Measurements from ENCODE around the gene TMEM139.
A peak's percentile ranks its signal among the peaks of the same experiment; 100 is the strongest.

Gene TMEM139

GRCh38 chr7:143245123-143245522, 39.6 kb upstream of the TMEM139 start:
- H3K36me3 ChIP-seq (ENCODE audit: insufficient read depth, low read length): no peaks in the 10 kb centered on the region
- no peaks in the 10 kb centered on the region for H3K9me3 ChIP-seq (replicated peaks; ENCODE audit: low read length)
- peak overlapping the region; percentile 11 for H3K4me2 ChIP-seq (ENCODE audit: low read length)
- H3K4me1 ChIP-seq (ENCODE audit: control insufficient read depth, insufficient read depth, low read length): peaks cover 22% of the 10 kb centered on the region
- H3K9ac ChIP-seq (ENCODE audit: low read depth, low read length): no peak overlapping the region
- no peaks in the 10 kb centered on the region for H3K27me3 ChIP-seq (ENCODE audit: control insufficient read depth, insufficient read depth, low read length)
- H3K4me3 ChIP-seq (ENCODE audit: low read length): no peak overlapping the region

GRCh38 chr7:143247372-143247771, 37.4 kb upstream of the TMEM139 start:
- Histone ChIP-seq H3K9ac (ENCODE audit: low read depth, low read length) (no peak overlapping the region), H3K4me2 (ENCODE audit: low read length) (no peak overlapping the region), H3K27me3 (ENCODE audit: control insufficient read depth, insufficient read depth, low read length) (no peaks in the 10 kb centered on the region), H3K36me3 (ENCODE audit: insufficient read depth, low read length) (no peaks in the 10 kb centered on the region), H3K4me3 (ENCODE audit: low read length) (no peak overlapping the region), H3K9me3 (replicated peaks; ENCODE audit: low read length) (no peaks in the 10 kb centered on the region), H3K4me1 (ENCODE audit: control insufficient read depth, insufficient read depth, low read length) (peaks cover 12% of the 10 kb centered on the region)

GRCh38 chr7:143248761-143249354, 35.9 kb upstream of the TMEM139 start:
- H3K36me3 ChIP-seq (ENCODE audit: insufficient read depth, low read length): no peaks in the 10 kb centered on the region
- H3K9me3 ChIP-seq (replicated peaks; ENCODE audit: low read length): no peaks in the 10 kb centered on the region
- H3K4me2 ChIP-seq (ENCODE audit: low read length): no peak overlapping the region
- no peak overlapping the region for H3K9ac ChIP-seq (ENCODE audit: low read depth, low read length)
- no peaks in the 10 kb centered on the region for H3K27me3 ChIP-seq (ENCODE audit: control insufficient read depth, insufficient read depth, low read length)
- H3K4me3 ChIP-seq (ENCODE audit: low read length): no peak overlapping the region
- H3K4me1 ChIP-seq (ENCODE audit: control insufficient read depth, insufficient read depth, low read length): peaks cover 12% of the 10 kb centered on the region

GRCh38 chr7:143250199-143250598, 34.6 kb upstream of the TMEM139 start:
- H3K27me3 ChIP-seq (ENCODE audit: control insufficient read depth, insufficient read depth, low read length): no peaks in the 10 kb centered on the region
- no peaks in the 10 kb centered on the region for H3K36me3 ChIP-seq (ENCODE audit: insufficient read depth, low read length)
- H3K4me3 ChIP-seq (ENCODE audit: low read length): no peak overlapping the region
- peaks cover 6% of the 10 kb centered on the region for H3K4me1 ChIP-seq (ENCODE audit: control insufficient read depth, insufficient read depth, low read length)
- H3K4me2 ChIP-seq (ENCODE audit: low read length): no peak overlapping the region
- no peak overlapping the region for H3K9ac ChIP-seq (ENCODE audit: low read depth, low read length)
- no peaks in the 10 kb centered on the region for H3K9me3 ChIP-seq (replicated peaks; ENCODE audit: low read length)

GRCh38 chr7:143250822-143251221, 33.9 kb upstream of the TMEM139 start:
- Histone ChIP-seq H3K27me3 (ENCODE audit: control insufficient read depth, insufficient read depth, low read length) (no peaks in the 10 kb centered on the region), H3K36me3 (ENCODE audit: insufficient read depth, low read length) (no peaks in the 10 kb centered on the region), H3K4me3 (ENCODE audit: low read length) (no peak overlapping the region), H3K9me3 (replicated peaks; ENCODE audit: low read length) (no peaks in the 10 kb centered on the region), H3K4me2 (ENCODE audit: low read length) (no peak overlapping the region), H3K9ac (ENCODE audit: low read depth, low read length) (no peak overlapping the region), H3K4me1 (ENCODE audit: control insufficient read depth, insufficient read depth, low read length) (no peaks in the 10 kb centered on the region)

- Histone ChIP-seq H3K4me1 (ENCODE audit: control insufficient read depth, insufficient read depth, low read length) (no peaks in the 10 kb centered on the region), H3K4me3 (ENCODE audit: low read length) (no peak overlapping the region), H3K4me2 (ENCODE audit: low read length) (no peak overlapping the region), H3K9ac (ENCODE audit: low read depth, low read length) (no peak overlapping the region), H3K27me3 (ENCODE audit: control insufficient read depth, insufficient read depth, low read length) (no peaks in the 10 kb centered on the region), H3K36me3 (ENCODE audit: insufficient read depth, low read length) (no peaks in the 10 kb centered on the region), H3K9me3 (replicated peaks; ENCODE audit: low read length) (no peaks in the 10 kb centered on the region)
These were observed 32.8 kb upstream of the TMEM139 start for GRCh38 chr7:143252006-143252405.

GRCh38 chr7:143255564-143255963, 29.2 kb upstream of the TMEM139 start:
- Histone ChIP-seq H3K36me3 (ENCODE audit: insufficient read depth, low read length) (no peaks in the 10 kb centered on the region), H3K9ac (ENCODE audit: low read depth, low read length) (no peak overlapping the region), H3K4me2 (ENCODE audit: low read length) (no peak overlapping the region), H3K4me1 (ENCODE audit: control insufficient read depth, insufficient read depth, low read length) (no peaks in the 10 kb centered on the region), H3K4me3 (ENCODE audit: low read length) (no peak overlapping the region), H3K9me3 (replicated peaks; ENCODE audit: low read length) (no peaks in the 10 kb centered on the region), H3K27me3 (ENCODE audit: control insufficient read depth, insufficient read depth, low read length) (no peaks in the 10 kb centered on the region)

- Histone ChIP-seq H3K9ac (ENCODE audit: low read depth, low read length) (no peak overlapping the region), H3K4me3 (ENCODE audit: low read length) (no peak overlapping the region), H3K4me1 (ENCODE audit: control insufficient read depth, insufficient read depth, low read length) (no peaks in the 10 kb centered on the region), H3K9me3 (replicated peaks; ENCODE audit: low read length) (no peaks in the 10 kb centered on the region), H3K27me3 (ENCODE audit: control insufficient read depth, insufficient read depth, low read length) (no peaks in the 10 kb centered on the region), H3K36me3 (ENCODE audit: insufficient read depth, low read length) (no peaks in the 10 kb centered on the region), H3K4me2 (ENCODE audit: low read length) (no peak overlapping the region)
These were observed 28.4 kb upstream of the TMEM139 start for GRCh38 chr7:143256325-143256724.

GRCh38 chr7:143256932-143257331, 27.8 kb upstream of the TMEM139 start:
- H3K4me1 ChIP-seq (ENCODE audit: control insufficient read depth, insufficient read depth, low read length): no peaks in the 10 kb centered on the region

GRCh38 chr7:143257501-143257900, 27.3 kb upstream of the TMEM139 start:
- Histone ChIP-seq H3K9ac (ENCODE audit: low read depth, low read length) (no peak overlapping the region), H3K36me3 (ENCODE audit: insufficient read depth, low read length) (no peaks in the 10 kb centered on the region), H3K9me3 (replicated peaks; ENCODE audit: low read length) (no peaks in the 10 kb centered on the region), H3K4me1 (ENCODE audit: control insufficient read depth, insufficient read depth, low read length) (no peaks in the 10 kb centered on the region), H3K4me2 (ENCODE audit: low read length) (no peak overlapping the region), H3K4me3 (ENCODE audit: low read length) (no peak overlapping the region), H3K27me3 (ENCODE audit: control insufficient read depth, insufficient read depth, low read length) (no peaks in the 10 kb centered on the region)

More at GRCh38 chr7:143256932-143257331, 27.8 kb upstream of the TMEM139 start:
- Histone ChIP-seq H3K36me3 (ENCODE audit: insufficient read depth, low read length) (no peaks in the 10 kb centered on the region), H3K9ac (ENCODE audit: low read depth, low read length) (no peak overlapping the region), H3K27me3 (ENCODE audit: control insufficient read depth, insufficient read depth, low read length) (no peaks in the 10 kb centered on the region), H3K4me3 (ENCODE audit: low read length) (no peak overlapping the region), H3K4me2 (ENCODE audit: low read length) (no peak overlapping the region), H3K9me3 (replicated peaks; ENCODE audit: low read length) (no peaks in the 10 kb centered on the region)

GRCh38 chr7:143258831-143259230, 25.9 kb upstream of the TMEM139 start:
- Histone ChIP-seq H3K4me3 (ENCODE audit: low read length) (no peak overlapping the region), H3K4me1 (ENCODE audit: control insufficient read depth, insufficient read depth, low read length) (peaks cover 4% of the 10 kb centered on the region), H3K27me3 (ENCODE audit: control insufficient read depth, insufficient read depth, low read length) (no peaks in the 10 kb centered on the region), H3K4me2 (ENCODE audit: low read length) (no peak overlapping the region), H3K36me3 (ENCODE audit: insufficient read depth, low read length) (no peaks in the 10 kb centered on the region), H3K9ac (ENCODE audit: low read depth, low read length) (no peak overlapping the region), H3K9me3 (replicated peaks; ENCODE audit: low read length) (no peaks in the 10 kb centered on the region)

- no peaks in the 10 kb centered on the region for H3K27me3 ChIP-seq (ENCODE audit: control insufficient read depth, insufficient read depth, low read length)
- H3K36me3 ChIP-seq (ENCODE audit: insufficient read depth, low read length): no peaks in the 10 kb centered on the region
- H3K4me2 ChIP-seq (ENCODE audit: low read length): no peak overlapping the region
- H3K9ac ChIP-seq (ENCODE audit: low read depth, low read length): no peak overlapping the region
- H3K4me3 ChIP-seq (ENCODE audit: low read length): no peak overlapping the region
- H3K4me1 ChIP-seq (ENCODE audit: control insufficient read depth, insufficient read depth, low read length): peaks cover 12% of the 10 kb centered on the region
- H3K9me3 ChIP-seq (replicated peaks; ENCODE audit: low read length): no peaks in the 10 kb centered on the region
These were observed 25.0 kb upstream of the TMEM139 start for GRCh38 chr7:143259765-143260164.
